Dermis microvascular lymphatic vessel endothelial cell (primary cell): Measurements from ENCODE around the gene UGT1A5. TPM values are rescaled to one million over a fixed set of nuclear protein-coding genes. Genes with fewer than 3 reads are reported as not detected.
A peak's percentile ranks its signal among the peaks of the same experiment; 100 is the strongest.
"Not testable (repeated sequence)": the region's sequence is repeated elsewhere in the genome, so short reads cannot be mapped to it uniquely, and the experiment has no call there.

Experiments used
- DNase-seq, 2 donors: peaks; one replicate each; pipeline versions ENCODE4 v3.0.0 to v3.0.0-alpha.2; 2010; ENCODE audit warnings: low read depth in 2 of 2
- total RNA-seq: library from RNA; depleted of rRNA; stranded (reverse); fragments of >200 nt; gene quantifications from 2 replicates; pipeline ENCODE4 v1.2.1, GENCODE V29; 2014

UGT1A5 gene
- total RNA-seq, 1 donor from 2014 or later = not detected

- no peak for DNase-seq
These were observed 18.7 kb upstream of the UGT1A5 start for GRCh38 chr2:233693963-233694362.

GRCh38 chr2:233698740-233699139, 14.0 kb upstream of the UGT1A5 start:
- no peak for DNase-seq

GRCh38 chr2:233699424-233700027, 13.2 kb upstream of the UGT1A5 start:
- no peak for DNase-seq

- peak; percentile 58 to 81 for DNase-seq
These were observed 12.6 kb upstream of the UGT1A5 start for GRCh38 chr2:233700028-233700635.

GRCh38 chr2:233700842-233701241, 11.9 kb upstream of the UGT1A5 start:
- DNase-seq = not testable (repeated sequence)

GRCh38 chr2:233702238-233702637, 10.5 kb upstream of the UGT1A5 start:
- DNase-seq = no peak

- DNase-seq = no peak
These were observed 6.7 kb upstream of the UGT1A5 start for GRCh38 chr2:233705911-233706506.

GRCh38 chr2:233706720-233707119, 6.0 kb upstream of the UGT1A5 start:
- no peak for DNase-seq

- DNase-seq = peak in 1 of 2 donors; percentile 17
These were observed 4.6 kb upstream of the UGT1A5 start for GRCh38 chr2:233707940-233708644.

GRCh38 chr2:233708942-233709341, 3.8 kb upstream of the UGT1A5 start:
- no peak for DNase-seq

- DNase-seq = peak; percentile 54 to 70
These were observed 1.2 kb upstream of the UGT1A5 start for GRCh38 chr2:233711312-233712008.

- no peak for DNase-seq
These were observed 532 bp downstream of the UGT1A5 start for GRCh38 chr2:233713262-233713615.

- DNase-seq = no peak
These were observed 1.4 kb downstream of the UGT1A5 start for GRCh38 chr2:233714121-233714520.

- no peak for DNase-seq
These were observed 5.8 kb downstream of the UGT1A5 start, which contains the start of gene UGT1A4 for GRCh38 chr2:233718552-233718951. Gene UGT1A4, plus strand, starts transcription at chr2:233718736. Its CDS starts 85 bp downstream, at chr2:233718821.

- DNase-seq = no peak
These were observed 16.1 kb downstream of the UGT1A5 start, which contains the start of gene UGT1A3 for GRCh38 chr2:233728723-233729301. Gene UGT1A3, plus strand, starts transcription at chr2:233729042. Its CDS starts 85 bp downstream, at chr2:233729127.

- DNase-seq = not testable (repeated sequence)
These were observed 24.4 kb downstream of the UGT1A5 start for GRCh38 chr2:233736868-233737653.

GRCh38 chr2:233740870-233741269, 28.2 kb downstream of the UGT1A5 start:
- no peak for DNase-seq

- no peak for DNase-seq
These were observed 31.0 kb downstream of the UGT1A5 start for GRCh38 chr2:233743464-233744259.

GRCh38 chr2:233745073-233745755, 32.5 kb downstream of the UGT1A5 start:
- no peak for DNase-seq
